PFSK-1 (cell line): Measurements from ENCODE around the gene ELMO1.

ENCODE experiments used
- FOXP2 ChIP-seq: optimal IDR thresholded peaks from 2 replicates; pipeline ENCODE3; 2011; ENCODE audit warnings: borderline replicate concordance, control low read depth, inconsistent platforms; ENCODE audit not compliant: insufficient read depth; ENCODE audit errors: extremely low read length, extremely low read depth
- POLR2AphosphoS5 ChIP-seq: IDR thresholded peaks from 2 replicates; pipeline ENCODE4 v1.6.1; 2012; ENCODE audit warnings: low read depth, mild to moderate bottlenecking, control low read depth, low read length, moderate library complexity
- REST ChIP-seq, 2 experiments: IDR thresholded peaks; 2 replicates each; pipeline versions ENCODE4 v1.6.1 to v1.8.0; 2011 to 2012; ENCODE audit warnings: low read depth in 2 of 2, low read length in 2 of 2, control low read depth in 1 of 2, inconsistent platforms in 1 of 2, mild to moderate bottlenecking in 1 of 2, moderate library complexity in 1 of 2; ENCODE audit not compliant: insufficient read depth in 1 of 2
- SIN3A ChIP-seq: IDR thresholded peaks from 2 replicates; pipeline ENCODE4 v1.6.1; 2012; ENCODE audit warnings: mild to moderate bottlenecking, low read length, moderate library complexity, borderline replicate concordance; ENCODE audit not compliant: insufficient read depth

- TF ChIP-seq SIN3A = no peak
- no peak for TF ChIP-seq POLR2AphosphoS5
- TF ChIP-seq REST (IDR thresholded peaks at IDR 0.05; ENCODE audit: insufficient read depth in 1 of 2, low read depth in 2 of 2, low read length in 2 of 2) = no peak
- no peak for TF ChIP-seq FOXP2
These were observed 367.2 kb downstream of the ELMO1 start for GRCh38 chr7:37081436-37081835.
